ENCODE results near the gene ZNF839.

ZNF839 gene

DNA sequence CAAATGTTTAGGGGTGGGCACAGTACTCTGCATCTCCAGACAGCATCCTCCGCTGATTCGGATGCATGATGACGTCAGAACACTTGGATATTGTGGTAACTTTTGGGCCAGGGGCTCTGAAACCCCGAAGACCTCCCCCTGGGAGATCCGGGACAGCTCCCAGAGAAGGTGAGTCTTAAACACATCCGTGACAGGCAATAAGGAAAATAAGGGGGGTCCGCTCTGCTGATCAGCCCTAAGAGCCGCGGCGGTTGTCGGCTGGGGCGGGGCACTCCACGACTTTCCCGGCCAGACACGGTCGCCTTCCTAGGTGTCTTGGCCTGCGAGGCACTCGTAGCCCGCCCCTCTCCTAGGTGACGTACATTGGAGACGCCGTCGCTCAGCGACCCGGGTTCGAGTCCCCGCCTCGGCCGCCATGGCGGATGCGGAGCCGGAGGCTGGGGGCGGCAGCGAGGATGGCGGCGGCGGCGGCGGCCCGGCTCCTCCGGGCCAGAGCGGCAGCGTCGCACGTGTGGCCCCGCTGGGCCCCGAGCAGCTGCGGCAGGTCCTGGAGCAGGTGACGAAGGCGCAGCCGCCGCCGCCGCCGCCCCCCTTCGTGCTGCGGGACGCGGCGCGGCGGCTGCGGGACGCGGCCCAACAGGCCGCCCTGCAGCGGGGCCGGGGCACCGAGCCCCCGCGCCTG, at the start of gene ZNF839:
Gene ZNF839 (plus strand): TSS at position 396 of the 682 bp plus-strand sequence. CDS start 20 bp downstream, at position 416.
- Histone ChIP-seq H3K4me1 (ENCODE audit: control insufficient read depth, insufficient read depth, low read length) (peaks cover 31% of the 10 kb centered on the region), H3K27me3 (ENCODE audit: control insufficient read depth, insufficient read depth, low read length) (peaks cover 4% of the 10 kb centered on the region; the same call in 1 of the 2 replicates), H3K9ac (ENCODE audit: low read length) (peak within 1 kb of the TSS; percentile 85), H3K9me3 (ENCODE audit: control insufficient read depth, insufficient read depth, low read depth, low read length) (no peaks in the 10 kb centered on the region), H3K4me3 (ENCODE audit: low read depth, low read length) (peak within 1 kb of the TSS; percentile 73), H3K27ac (ENCODE audit: low read depth, low read length) (peak within 1 kb of the TSS; percentile 11; the same call in 1 of the 2 replicates), H3K36me3 (ENCODE audit: control insufficient read depth, insufficient read depth, low read length) (peaks cover 8% of the 10 kb centered on the region; the same call in 1 of the 2 replicates)

DNA sequence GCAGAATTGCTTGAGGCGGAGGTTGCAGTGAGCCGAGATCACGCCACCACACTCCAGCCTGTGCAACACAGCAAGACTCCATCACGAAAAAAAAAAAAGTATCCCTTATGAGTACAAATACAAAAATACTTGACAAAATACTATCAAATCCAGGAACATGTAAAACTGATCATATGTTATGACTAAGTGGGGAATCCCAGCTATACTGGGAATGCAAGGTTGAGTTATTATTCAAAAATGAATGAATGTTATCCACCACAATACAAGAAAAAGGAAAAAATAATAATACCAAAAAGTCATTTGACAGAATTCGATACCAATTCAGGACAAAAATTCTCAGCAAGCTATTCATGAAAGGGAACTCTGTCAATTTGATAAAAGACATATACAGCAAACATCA, 47.2 kb upstream of the ZNF839 start:
- no peak overlapping the region for H3K27ac ChIP-seq (ENCODE audit: low read depth, low read length)
- H3K4me1 ChIP-seq (ENCODE audit: control insufficient read depth, insufficient read depth, low read length): no peaks in the 10 kb centered on the region
- no peaks in the 10 kb centered on the region for H3K27me3 ChIP-seq (ENCODE audit: control insufficient read depth, insufficient read depth, low read length)
- H3K9me3 ChIP-seq (ENCODE audit: control insufficient read depth, insufficient read depth, low read depth, low read length): 0 out of 2 replicates have a peak, but pooled peaks cover 3% of the 10 kb centered on the region
- H3K36me3 ChIP-seq (ENCODE audit: control insufficient read depth, insufficient read depth, low read length): no peaks in the 10 kb centered on the region
- no peak overlapping the region for H3K4me3 ChIP-seq (ENCODE audit: low read depth, low read length)
- H3K9ac ChIP-seq (ENCODE audit: low read length): no peak overlapping the region

DNA sequence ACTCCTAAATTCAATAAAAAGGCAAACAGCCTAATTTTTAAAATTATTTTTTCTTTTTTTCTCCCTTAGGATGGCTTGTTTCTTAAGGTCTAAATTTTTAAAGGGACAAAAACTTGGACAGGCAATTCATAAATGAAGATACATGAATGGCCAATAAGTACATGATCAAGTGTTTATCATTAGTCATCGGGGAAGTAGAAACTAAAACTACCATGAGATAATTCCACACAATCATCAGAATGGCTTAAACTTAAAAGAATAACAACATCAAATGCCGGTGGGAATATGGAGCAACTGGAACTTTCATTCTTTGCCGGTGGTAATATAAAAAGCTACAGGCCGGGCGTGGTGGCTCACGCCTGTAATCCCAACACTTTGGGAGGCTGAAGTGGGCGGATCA, 43.7 kb upstream of the ZNF839 start:
- H3K27me3 ChIP-seq (ENCODE audit: control insufficient read depth, insufficient read depth, low read length): no peaks in the 10 kb centered on the region
- no peaks in the 10 kb centered on the region for H3K36me3 ChIP-seq (ENCODE audit: control insufficient read depth, insufficient read depth, low read length)
- H3K9ac ChIP-seq (ENCODE audit: low read length): no peak overlapping the region
- no peak overlapping the region for H3K4me3 ChIP-seq (ENCODE audit: low read depth, low read length)
- H3K27ac ChIP-seq (ENCODE audit: low read depth, low read length): no peak overlapping the region
- peaks cover 10% of the 10 kb centered on the region for H3K4me1 ChIP-seq (ENCODE audit: control insufficient read depth, insufficient read depth, low read length)
- 0 out of 2 replicates have a peak, but pooled peaks cover 3% of the 10 kb centered on the region for H3K9me3 ChIP-seq (ENCODE audit: control insufficient read depth, insufficient read depth, low read depth, low read length)

DNA sequence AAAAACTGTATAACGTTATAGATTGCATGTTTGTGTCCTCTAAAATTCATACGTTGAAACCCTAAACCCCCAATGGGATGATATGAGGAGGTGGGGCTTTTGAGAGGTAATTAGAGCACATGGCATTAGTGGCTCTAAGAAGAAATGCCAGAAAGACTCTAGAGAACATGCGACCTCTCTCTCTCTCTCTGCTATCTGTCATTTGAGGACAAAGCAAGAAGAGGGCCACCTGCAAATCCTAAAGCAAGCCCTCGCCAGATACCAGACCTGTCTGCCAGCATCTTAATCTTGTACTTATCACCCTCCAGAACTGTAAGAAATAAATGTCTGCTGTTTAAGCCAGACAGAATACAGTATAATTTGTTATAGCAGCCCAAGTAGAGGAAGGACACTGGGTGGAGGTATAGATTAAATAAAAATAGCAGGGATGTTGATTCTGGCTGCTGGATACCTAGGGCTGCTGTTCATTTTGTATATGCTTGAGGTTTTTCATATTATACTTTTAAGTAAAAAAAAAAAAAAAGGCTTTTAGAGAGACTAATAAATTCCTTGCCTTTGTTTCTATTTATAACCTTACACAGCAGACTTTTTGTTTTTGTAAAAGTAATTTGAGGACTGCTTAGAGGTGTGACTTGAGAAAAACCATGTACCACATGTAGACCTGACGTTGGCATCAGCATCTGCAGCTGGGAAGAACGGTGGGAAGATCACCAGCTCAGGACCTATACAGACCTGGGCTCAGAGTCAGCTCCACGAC, 41.5 kb upstream of the ZNF839 start:
- no peaks in the 10 kb centered on the region for H3K36me3 ChIP-seq (ENCODE audit: control insufficient read depth, insufficient read depth, low read length)
- 0 out of 2 replicates have a peak, but pooled peaks cover 3% of the 10 kb centered on the region for H3K9me3 ChIP-seq (ENCODE audit: control insufficient read depth, insufficient read depth, low read depth, low read length)
- H3K27ac ChIP-seq (ENCODE audit: low read depth, low read length): no peak overlapping the region
- H3K4me1 ChIP-seq (ENCODE audit: control insufficient read depth, insufficient read depth, low read length): peaks cover 10% of the 10 kb centered on the region
- H3K27me3 ChIP-seq (ENCODE audit: control insufficient read depth, insufficient read depth, low read length): no peaks in the 10 kb centered on the region
- H3K9ac ChIP-seq (ENCODE audit: low read length): no peak overlapping the region
- no peak overlapping the region for H3K4me3 ChIP-seq (ENCODE audit: low read depth, low read length)

GRCh38 chr14:102278631-102278935, 41.0 kb upstream of the ZNF839 start:
- Histone ChIP-seq H3K4me1 (ENCODE audit: control insufficient read depth, insufficient read depth, low read length) (peaks cover 10% of the 10 kb centered on the region), H3K9ac (ENCODE audit: low read length) (no peak overlapping the region), H3K36me3 (ENCODE audit: control insufficient read depth, insufficient read depth, low read length) (no peaks in the 10 kb centered on the region), H3K4me3 (ENCODE audit: low read depth, low read length) (no peak overlapping the region), H3K27me3 (ENCODE audit: control insufficient read depth, insufficient read depth, low read length) (no peaks in the 10 kb centered on the region), H3K27ac (ENCODE audit: low read depth, low read length) (no peak overlapping the region), H3K9me3 (ENCODE audit: control insufficient read depth, insufficient read depth, low read depth, low read length) (0 out of 2 replicates have a peak, but pooled peaks cover 3% of the 10 kb centered on the region)

DNA sequence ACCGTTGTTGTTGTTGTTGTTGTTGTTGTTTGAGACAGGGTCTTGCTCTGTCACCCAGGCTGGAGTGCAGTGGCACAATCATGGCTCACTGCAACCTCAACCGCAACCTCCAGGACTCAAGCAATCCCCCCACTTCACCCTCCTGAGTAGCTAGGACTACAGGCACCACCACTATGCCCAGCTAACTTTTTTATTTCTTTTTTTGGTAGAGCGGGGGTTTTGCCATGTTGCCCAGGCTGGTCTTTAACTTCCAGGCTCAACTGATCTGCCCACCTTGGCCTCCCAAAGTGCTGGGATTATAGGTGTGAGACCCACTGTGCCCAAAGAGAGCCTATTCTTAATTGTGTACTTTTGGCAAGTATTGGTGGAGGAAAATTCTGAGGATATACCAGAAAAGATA, 40.3 kb upstream of the ZNF839 start:
- Histone ChIP-seq H3K27me3 (ENCODE audit: control insufficient read depth, insufficient read depth, low read length) (no peaks in the 10 kb centered on the region), H3K9me3 (ENCODE audit: control insufficient read depth, insufficient read depth, low read depth, low read length) (0 out of 2 replicates have a peak, but pooled peaks cover 3% of the 10 kb centered on the region), H3K36me3 (ENCODE audit: control insufficient read depth, insufficient read depth, low read length) (no peaks in the 10 kb centered on the region), H3K4me1 (ENCODE audit: control insufficient read depth, insufficient read depth, low read length) (peaks cover 10% of the 10 kb centered on the region), H3K9ac (ENCODE audit: low read length) (no peak overlapping the region), H3K4me3 (ENCODE audit: low read depth, low read length) (no peak overlapping the region), H3K27ac (ENCODE audit: low read depth, low read length) (no peak overlapping the region)

GRCh38 chr14:102279688-102280348, 39.7 kb upstream of the ZNF839 start:
- no peak overlapping the region for H3K4me3 ChIP-seq (ENCODE audit: low read depth, low read length)
- no peak overlapping the region for H3K9ac ChIP-seq (ENCODE audit: low read length)
- peaks cover 10% of the 10 kb centered on the region for H3K4me1 ChIP-seq (ENCODE audit: control insufficient read depth, insufficient read depth, low read length)
- H3K27ac ChIP-seq (ENCODE audit: low read depth, low read length): no peak overlapping the region
- no peaks in the 10 kb centered on the region for H3K36me3 ChIP-seq (ENCODE audit: control insufficient read depth, insufficient read depth, low read length)
- no peaks in the 10 kb centered on the region for H3K27me3 ChIP-seq (ENCODE audit: control insufficient read depth, insufficient read depth, low read length)
- H3K9me3 ChIP-seq (ENCODE audit: control insufficient read depth, insufficient read depth, low read depth, low read length): 0 out of 2 replicates have a peak, but pooled peaks cover 3% of the 10 kb centered on the region

GRCh38 chr14:102280376-102280962, 39.1 kb upstream of the ZNF839 start:
- H3K36me3 ChIP-seq (ENCODE audit: control insufficient read depth, insufficient read depth, low read length): no peaks in the 10 kb centered on the region
- H3K4me1 ChIP-seq (ENCODE audit: control insufficient read depth, insufficient read depth, low read length): peaks cover 10% of the 10 kb centered on the region
- H3K27ac ChIP-seq (ENCODE audit: low read depth, low read length): no peak overlapping the region
- no peak overlapping the region for H3K9ac ChIP-seq (ENCODE audit: low read length)
- H3K27me3 ChIP-seq (ENCODE audit: control insufficient read depth, insufficient read depth, low read length): no peaks in the 10 kb centered on the region
- no peak overlapping the region for H3K4me3 ChIP-seq (ENCODE audit: low read depth, low read length)
- 0 out of 2 replicates have a peak, but pooled peaks cover 3% of the 10 kb centered on the region for H3K9me3 ChIP-seq (ENCODE audit: control insufficient read depth, insufficient read depth, low read depth, low read length)

GRCh38 chr14:102282751-102283465, 36.6 kb upstream of the ZNF839 start:
- Histone ChIP-seq H3K9ac (ENCODE audit: low read length) (no peak overlapping the region), H3K27me3 (ENCODE audit: control insufficient read depth, insufficient read depth, low read length) (no peaks in the 10 kb centered on the region), H3K9me3 (ENCODE audit: control insufficient read depth, insufficient read depth, low read depth, low read length) (no peaks in the 10 kb centered on the region), H3K36me3 (ENCODE audit: control insufficient read depth, insufficient read depth, low read length) (no peaks in the 10 kb centered on the region), H3K4me3 (ENCODE audit: low read depth, low read length) (no peak overlapping the region), H3K27ac (ENCODE audit: low read depth, low read length) (no peak overlapping the region), H3K4me1 (ENCODE audit: control insufficient read depth, insufficient read depth, low read length) (peaks cover 10% of the 10 kb centered on the region)

DNA sequence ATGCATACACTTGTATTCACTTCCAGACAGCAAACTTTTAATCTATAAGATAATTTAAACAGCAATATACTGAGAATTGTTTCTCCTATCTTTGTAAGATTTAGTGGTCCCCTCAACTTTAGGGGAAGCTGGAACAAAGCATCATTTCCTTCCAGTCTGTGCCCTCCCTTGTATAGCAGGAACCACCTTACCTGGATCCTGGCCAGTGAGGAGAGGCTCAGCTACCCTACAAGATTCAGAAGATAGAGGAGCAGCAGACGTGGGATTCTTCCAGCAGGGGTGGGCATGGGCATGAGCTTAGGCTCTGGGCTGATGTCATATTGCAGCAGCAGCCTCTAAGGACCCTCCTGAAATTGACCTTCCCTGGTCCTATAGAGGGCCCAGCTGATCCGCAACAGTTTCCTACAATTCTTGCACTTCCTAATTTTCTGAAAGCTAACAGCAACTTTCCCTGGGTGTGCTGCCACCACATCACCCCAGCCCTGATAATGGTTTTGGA, 35.9 kb upstream of the ZNF839 start:
- no peak overlapping the region for H3K27ac ChIP-seq (ENCODE audit: low read depth, low read length)
- no peaks in the 10 kb centered on the region; the same call in 1 of the 2 replicates for H3K9me3 ChIP-seq (ENCODE audit: control insufficient read depth, insufficient read depth, low read depth, low read length)
- H3K9ac ChIP-seq (ENCODE audit: low read length): no peak overlapping the region
- no peaks in the 10 kb centered on the region for H3K36me3 ChIP-seq (ENCODE audit: control insufficient read depth, insufficient read depth, low read length)
- H3K4me1 ChIP-seq (ENCODE audit: control insufficient read depth, insufficient read depth, low read length): peaks cover 10% of the 10 kb centered on the region
- H3K4me3 ChIP-seq (ENCODE audit: low read depth, low read length): no peak overlapping the region
- no peaks in the 10 kb centered on the region for H3K27me3 ChIP-seq (ENCODE audit: control insufficient read depth, insufficient read depth, low read length)
